Neural progenitor cell (in vitro differentiated cells): ENCODE results near the gene IST1.

Source experiments
- CTCF ChIP-seq: fragments of 200-600 bp; sonication (generic); IDR thresholded peaks from 2 replicates; pipeline ENCODE4 v1.5.1; 2017; ENCODE audit warnings: antibody characterized with exemption, mild to moderate bottlenecking
- EZH2phosphoT487 ChIP-seq: fragments of 200-600 bp; sonication (generic); IDR thresholded peaks from 2 replicates; pipeline ENCODE4 v1.6.1; 2017; ENCODE audit warnings: antibody characterized with exemption

- no peak for TF ChIP-seq CTCF
- TF ChIP-seq EZH2phosphoT487, result no peak
Measured at GRCh38 chr16:71917900-71918299, 22.6 kb downstream of the IST1 start.
